Panc1 (cell line): Measurements from ENCODE around the gene PDE3A. TPM values are rescaled to one million over a fixed set of nuclear protein-coding genes. Genes with fewer than 3 reads are reported as not detected.
A peak's percentile ranks its signal among the peaks of the same experiment; 100 is the strongest.

Experiments used
- ATAC-seq: fragments of 200-7000 bp; cut with Tn5 transposase; 2 replicates; pipeline ENCODE4 v1.9.1; 2020; ENCODE audit warnings: mild to moderate bottlenecking, moderate library complexity
- BruUV-seq: library from RNA; stranded (reverse); fragments of 400-500 nt; replicated peaks from 2 replicates; lab custom pipeline; 2021; lab: Mats Ljungman, UMichigan
- CTCF ChIA-PET: fragments of 300-600 bp; sonication (Branson Sonifier 250); formaldehyde crosslinking; loops from one replicate; lab custom pipeline; 2022; ENCODE audit warnings: antibody characterized with exemption; lab: Charles Lee
- POLR2A ChIA-PET: fragments of 300-600 bp; sonication (Branson Sonifier 250); formaldehyde crosslinking; loops from one replicate; lab custom pipeline; 2022; ENCODE audit warnings: antibody characterized with exemption; lab: Charles Lee
- DNase-seq: peaks from one replicate; pipeline ENCODE4 v3.0.0-alpha.2; 2010; ENCODE audit warnings: low read depth, low spot score
- H3K27ac ChIP-seq: 2 replicates; pipeline ENCODE4 v1.5.1; 2011; ENCODE audit warnings: mild to moderate bottlenecking, low read length, inconsistent platforms
- H3K27me3 ChIP-seq: fragments of 200-500 bp; sonication (Bioruptor generic); 2 replicates; pipeline ENCODE4 v1.6.0; 2014; ENCODE audit warnings: low read length, inconsistent platforms; ENCODE audit not compliant: control insufficient read depth, insufficient read depth
- H3K36me3 ChIP-seq: fragments of 200-500 bp; sonication (Bioruptor generic); 2 replicates; pipeline ENCODE4 v1.5.1; 2014; ENCODE audit warnings: inconsistent platforms, mild to moderate bottlenecking, low read length, moderate library complexity; ENCODE audit not compliant: control insufficient read depth, insufficient read depth
- H3K4me1 ChIP-seq: 2 replicates; pipeline ENCODE4 v1.5.1; 2011; ENCODE audit warnings: inconsistent platforms, mild to moderate bottlenecking, low read length, moderate library complexity; ENCODE audit not compliant: control insufficient read depth, insufficient read depth
- H3K4me3 ChIP-seq, 2 experiments: 2 replicates each; pipeline ENCODE4 v1.5.1; 2011 to 2012; ENCODE audit warnings: low read depth in 2 of 2, low read length in 2 of 2, mild to moderate bottlenecking in 2 of 2, inconsistent platforms in 1 of 2, moderate library complexity in 1 of 2
- H3K9me3 ChIP-seq: fragments of 200-500 bp; sonication (Bioruptor generic); 2 replicates; pipeline ENCODE4 v1.5.1; 2014; ENCODE audit warnings: low read depth, mild to moderate bottlenecking, inconsistent platforms, low read length, moderate library complexity; ENCODE audit not compliant: control insufficient read depth, insufficient read depth
- POLR2AphosphoS5 ChIP-seq: IDR thresholded peaks from 2 replicates; pipeline ENCODE4 v1.6.1; 2012; ENCODE audit warnings: mild to moderate bottlenecking, low read depth, low read length, moderate library complexity
- SIN3A ChIP-seq: IDR thresholded peaks from 2 replicates; pipeline ENCODE4 v1.6.1; 2012; ENCODE audit warnings: low read depth, mild to moderate bottlenecking, low read length, moderate library complexity, borderline replicate concordance; ENCODE audit not compliant: insufficient read depth
- TCF7L2 ChIP-seq: IDR thresholded peaks from 2 replicates; pipeline ENCODE4 v1.6.1; 2011; ENCODE audit warnings: mild to moderate bottlenecking, low read depth, low read length, inconsistent platforms
- in situ Hi-C: cut with HindIII; loops from 2 replicates; pipeline ENCODE4 v1.10.0; 2016; ENCODE audit warnings: low sequenced_read_pairs, low pct_unique_long_range_greater_than_20kb
- intact Hi-C: fragments of 100-400 bp; cut with micrococcal nuclease; formaldehyde crosslinking; loops from one replicate; pipeline ENCODE4 v1.10.0; 2022; ENCODE audit not compliant: unreplicated experiment
- total RNA-seq: library from RNA; stranded (reverse); gene quantifications from one replicate; pipeline ENCODE4 v1.2.1, GENCODE V29; 2021; ENCODE audit not compliant: unreplicated experiment
- TF ChIP-seq, protein P1 (sequence below): fragments of 450-650 bp; IDR thresholded peaks from 2 replicates; pipeline ENCODE4 v1.5.1; 2017; ENCODE audit warnings: mild to moderate bottlenecking
- TF ChIP-seq, protein P2 (sequence below), 2 experiments: IDR thresholded peaks; 2 replicates each; pipeline ENCODE4 v1.6.1; 2011 to 2012; ENCODE audit warnings: low read depth in 2 of 2, control low read depth in 1 of 2, low read length in 1 of 2, mild to moderate bottlenecking in 1 of 2, moderate library complexity in 1 of 2; ENCODE audit not compliant: insufficient read depth in 1 of 2

PDE3A gene
- total RNA-seq, 1 experiment from 2014 or later, result 0.03 TPM

DNA sequence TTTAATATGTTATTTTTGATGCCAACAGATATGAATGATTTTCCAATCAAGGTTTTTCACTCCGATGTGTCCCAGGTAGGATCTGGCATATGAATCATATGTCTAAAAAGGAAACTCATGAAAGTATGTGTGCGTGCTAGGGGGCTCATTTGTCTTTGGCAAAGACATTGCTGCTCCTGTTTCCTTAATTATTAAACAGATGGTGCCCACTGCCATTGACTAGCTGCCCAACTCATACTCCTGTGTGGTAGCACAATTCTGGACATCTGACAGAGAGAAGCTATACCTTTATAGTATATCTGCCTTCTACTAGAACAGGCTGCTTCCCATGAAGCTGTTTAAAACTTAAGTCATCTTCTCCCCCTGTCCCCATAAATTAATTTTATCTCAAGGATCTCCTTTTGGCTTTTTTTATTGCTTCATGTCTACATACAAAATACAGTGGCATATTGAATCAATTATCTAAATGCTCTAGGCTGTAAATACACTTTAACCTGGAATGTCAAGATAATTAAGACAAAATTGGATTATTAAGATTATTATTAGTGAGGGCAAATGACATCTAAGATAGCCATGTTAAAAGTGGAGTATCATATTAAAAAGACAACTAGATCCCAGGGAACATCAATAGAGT, 1.4 kb upstream of the PDE3A start:
- ATAC-seq (no peak), DNase-seq (no peak)
- POLR2A ChIA-PET, result no interaction called here
- Histone ChIP-seq H3K4me3 (no peak overlapping the region), H3K9me3 (no peaks in the 10 kb centered on the region), H3K36me3 (no peaks in the 10 kb centered on the region), H3K27ac (no peak overlapping the region), H3K4me1 (no peaks in the 10 kb centered on the region), H3K27me3 (no peaks in the 10 kb centered on the region)
- BruUV-seq, result no TSS peak
- TF ChIP-seq, protein P1, sequence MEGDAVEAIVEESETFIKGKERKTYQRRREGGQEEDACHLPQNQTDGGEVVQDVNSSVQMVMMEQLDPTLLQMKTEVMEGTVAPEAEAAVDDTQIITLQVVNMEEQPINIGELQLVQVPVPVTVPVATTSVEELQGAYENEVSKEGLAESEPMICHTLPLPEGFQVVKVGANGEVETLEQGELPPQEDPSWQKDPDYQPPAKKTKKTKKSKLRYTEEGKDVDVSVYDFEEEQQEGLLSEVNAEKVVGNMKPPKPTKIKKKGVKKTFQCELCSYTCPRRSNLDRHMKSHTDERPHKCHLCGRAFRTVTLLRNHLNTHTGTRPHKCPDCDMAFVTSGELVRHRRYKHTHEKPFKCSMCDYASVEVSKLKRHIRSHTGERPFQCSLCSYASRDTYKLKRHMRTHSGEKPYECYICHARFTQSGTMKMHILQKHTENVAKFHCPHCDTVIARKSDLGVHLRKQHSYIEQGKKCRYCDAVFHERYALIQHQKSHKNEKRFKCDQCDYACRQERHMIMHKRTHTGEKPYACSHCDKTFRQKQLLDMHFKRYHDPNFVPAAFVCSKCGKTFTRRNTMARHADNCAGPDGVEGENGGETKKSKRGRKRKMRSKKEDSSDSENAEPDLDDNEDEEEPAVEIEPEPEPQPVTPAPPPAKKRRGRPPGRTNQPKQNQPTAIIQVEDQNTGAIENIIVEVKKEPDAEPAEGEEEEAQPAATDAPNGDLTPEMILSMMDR, result no peak
- no peak for TF ChIP-seq TCF7L2
- TF ChIP-seq SIN3A, result no peak
- TF ChIP-seq, protein P2, sequence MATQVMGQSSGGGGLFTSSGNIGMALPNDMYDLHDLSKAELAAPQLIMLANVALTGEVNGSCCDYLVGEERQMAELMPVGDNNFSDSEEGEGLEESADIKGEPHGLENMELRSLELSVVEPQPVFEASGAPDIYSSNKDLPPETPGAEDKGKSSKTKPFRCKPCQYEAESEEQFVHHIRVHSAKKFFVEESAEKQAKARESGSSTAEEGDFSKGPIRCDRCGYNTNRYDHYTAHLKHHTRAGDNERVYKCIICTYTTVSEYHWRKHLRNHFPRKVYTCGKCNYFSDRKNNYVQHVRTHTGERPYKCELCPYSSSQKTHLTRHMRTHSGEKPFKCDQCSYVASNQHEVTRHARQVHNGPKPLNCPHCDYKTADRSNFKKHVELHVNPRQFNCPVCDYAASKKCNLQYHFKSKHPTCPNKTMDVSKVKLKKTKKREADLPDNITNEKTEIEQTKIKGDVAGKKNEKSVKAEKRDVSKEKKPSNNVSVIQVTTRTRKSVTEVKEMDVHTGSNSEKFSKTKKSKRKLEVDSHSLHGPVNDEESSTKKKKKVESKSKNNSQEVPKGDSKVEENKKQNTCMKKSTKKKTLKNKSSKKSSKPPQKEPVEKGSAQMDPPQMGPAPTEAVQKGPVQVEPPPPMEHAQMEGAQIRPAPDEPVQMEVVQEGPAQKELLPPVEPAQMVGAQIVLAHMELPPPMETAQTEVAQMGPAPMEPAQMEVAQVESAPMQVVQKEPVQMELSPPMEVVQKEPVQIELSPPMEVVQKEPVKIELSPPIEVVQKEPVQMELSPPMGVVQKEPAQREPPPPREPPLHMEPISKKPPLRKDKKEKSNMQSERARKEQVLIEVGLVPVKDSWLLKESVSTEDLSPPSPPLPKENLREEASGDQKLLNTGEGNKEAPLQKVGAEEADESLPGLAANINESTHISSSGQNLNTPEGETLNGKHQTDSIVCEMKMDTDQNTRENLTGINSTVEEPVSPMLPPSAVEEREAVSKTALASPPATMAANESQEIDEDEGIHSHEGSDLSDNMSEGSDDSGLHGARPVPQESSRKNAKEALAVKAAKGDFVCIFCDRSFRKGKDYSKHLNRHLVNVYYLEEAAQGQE (IDR thresholded peaks at IDR 0.05; ENCODE audit: insufficient read depth in 1 of 2, low read depth in 2 of 2, low read length in 1 of 2), result no peak
- no peak for TF ChIP-seq POLR2AphosphoS5
- CTCF ChIA-PET, result no interaction called here
- in situ Hi-C loops, result no loop called here
- intact Hi-C loops, result no loop called here

DNA sequence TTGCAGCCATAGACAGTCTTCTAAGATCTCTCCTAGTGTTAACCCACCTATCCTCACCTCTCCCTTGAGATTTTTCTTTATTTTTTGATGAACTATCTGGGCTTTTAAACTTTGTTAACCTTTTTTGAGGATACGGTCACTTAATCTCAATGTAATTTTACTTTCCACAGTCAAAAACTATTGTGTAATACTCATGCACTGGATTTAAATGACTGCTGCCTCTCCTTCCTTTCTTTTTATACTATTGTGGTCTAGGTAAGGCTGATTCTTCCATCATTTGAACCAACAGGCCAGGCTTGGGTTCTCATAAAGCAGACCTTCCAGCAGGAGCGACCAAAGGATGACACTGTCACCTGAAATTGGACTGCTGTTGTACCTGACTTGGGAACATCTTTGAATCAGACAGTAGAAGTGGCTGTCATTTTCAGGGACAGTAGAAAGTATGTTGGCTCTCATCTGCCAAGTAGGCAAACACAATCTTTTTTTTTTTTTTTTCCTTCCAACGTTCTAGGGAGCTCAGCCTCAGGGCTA, 689 bp upstream of the PDE3A start:
- CTCF ChIA-PET, result no interaction called here
- in situ Hi-C loops (no loop called here), intact Hi-C loops (no loop called here)
- BruUV-seq, result no TSS peak
- ATAC-seq (no peak), DNase-seq (no peak)
- no peaks in the 10 kb centered on the region for H3K27me3 ChIP-seq
- TF ChIP-seq SIN3A, result no peak
- no peak for TF ChIP-seq POLR2AphosphoS5
- no peak for TF ChIP-seq TCF7L2
- TF ChIP-seq, protein P1, result no peak
- TF ChIP-seq, protein P2 (IDR thresholded peaks at IDR 0.05; ENCODE audit: insufficient read depth in 1 of 2, low read depth in 2 of 2, low read length in 1 of 2), result no peak
- H3K4me1 ChIP-seq, result no peaks in the 10 kb centered on the region
- H3K9me3 ChIP-seq, result no peaks in the 10 kb centered on the region
- H3K4me3 ChIP-seq, result peak overlapping the region; percentile 45 to 57
- no peak overlapping the region for H3K27ac ChIP-seq
- H3K36me3 ChIP-seq, result no peaks in the 10 kb centered on the region
- POLR2A ChIA-PET, result interaction anchor here (0.6 kb wide), 2 partner anchors 220 to 310 kb away, joined by 3 to 4 read pairs; no protein-coding TSS in a partner anchor
